H1 (cell line): Measurements from ENCODE around the gene FASN. TPM values are rescaled to one million over a fixed set of nuclear protein-coding genes. Genes with fewer than 3 reads are reported as not detected.

Experiments used
- CTCF ChIA-PET: fragments of 300-600 bp; sonication (Branson Sonifier 250); formaldehyde crosslinking; loops from one replicate; lab custom pipeline; 2021; ENCODE audit not compliant: partially characterized antibody; lab: Charles Lee
- POLR2A ChIA-PET: fragments of 300-600 bp; sonication (Branson Sonifier 250); formaldehyde crosslinking; loops from one replicate; lab custom pipeline; 2021; ENCODE audit warnings: inconsistent platforms; ENCODE audit not compliant: partially characterized antibody; lab: Charles Lee
- DNase-seq, 2 experiments: peaks; one replicate each; pipeline versions ENCODE4 v3.0.0 to v3.0.0-alpha.2; 2010 to 2022; ENCODE audit warnings: low spot score in 2 of 2, low read depth in 1 of 2, mixed read lengths in 1 of 2
- FAIRE-seq: peaks from 2 replicates; lab custom pipeline; 2011; peaks lifted over from hg19 to GRCh38; lab: Jason Lieb, UNC
- H2AFZ ChIP-seq: 2 replicates; pipeline ENCODE4 v1.8.1; 2012; ENCODE audit warnings: low read length, inconsistent platforms
- H2AK5ac ChIP-seq: 2 replicates; pipeline ENCODE4 v1.6.1; 2013; ENCODE audit warnings: low read depth, low read length
- H2BK120ac ChIP-seq: replicated peaks from 2 replicates; pipeline ENCODE3; 2013; ENCODE audit warnings: low read depth, low read length, inconsistent platforms
- H2BK12ac ChIP-seq: 2 replicates; pipeline ENCODE4 v1.6.1; 2013; ENCODE audit warnings: low read depth, low read length
- H2BK15ac ChIP-seq: 2 replicates; pipeline ENCODE4 v1.6.1; 2013; ENCODE audit warnings: low read length
- H2BK20ac ChIP-seq: 2 replicates; pipeline ENCODE4 v1.6.1; 2013; ENCODE audit warnings: low read length
- H2BK5ac ChIP-seq: 2 replicates; pipeline ENCODE4 v1.6.1; 2013; ENCODE audit warnings: low read depth, low read length
- H3K14ac ChIP-seq: 2 replicates; pipeline ENCODE4 v1.6.1; 2013; ENCODE audit warnings: inconsistent platforms; ENCODE audit not compliant: insufficient read length
- H3K18ac ChIP-seq: 2 replicates; pipeline ENCODE4 v1.6.1; 2013; ENCODE audit warnings: low read length; ENCODE audit errors: extremely low read depth
- H3K23ac ChIP-seq: 2 replicates; pipeline ENCODE4 v1.6.1; 2013; ENCODE audit warnings: inconsistent platforms; ENCODE audit not compliant: insufficient read length
- H3K23me2 ChIP-seq: 2 replicates; pipeline ENCODE4 v1.6.1; 2013; ENCODE audit warnings: low read depth, low read length
- H3K27ac ChIP-seq: 2 replicates; pipeline ENCODE4 v1.6.1; 2011; ENCODE audit warnings: low read depth, low read length, inconsistent platforms
- H3K27me3 ChIP-seq, 4 experiments: replicated peaks in 1 of 4; 1 replicate in 1 of 4; 2 replicates in 3 of 4; pipeline versions ENCODE4 v1.6.1 to v1.8.1; 2011 to 2013; ENCODE audit warnings: low read length in 3 of 4, mild to moderate bottlenecking in 3 of 4, inconsistent platforms in 2 of 4, mixed read lengths in 2 of 4, moderate library complexity in 1 of 4; ENCODE audit not compliant: control insufficient read depth in 3 of 4, insufficient read depth in 3 of 4; ENCODE audit errors: extremely low read depth in 1 of 4
- H3K36me3 ChIP-seq, 4 experiments: 2 replicates each; pipeline versions ENCODE4 v1.6.1 to v1.8.1; 2011 to 2013; ENCODE audit warnings: mild to moderate bottlenecking in 4 of 4, low read length in 3 of 4, moderate library complexity in 2 of 4, control low read depth in 1 of 4, inconsistent platforms in 1 of 4; ENCODE audit not compliant: insufficient read depth in 4 of 4, control insufficient read depth in 2 of 4
- H3K4ac ChIP-seq: replicated peaks from 2 replicates; pipeline ENCODE3; 2013; ENCODE audit warnings: low read length, low read depth, mixed read lengths, inconsistent platforms; ENCODE audit not compliant: insufficient read length
- H3K4me1 ChIP-seq, 4 experiments: replicated peaks in 1 of 4; 1 replicate in 1 of 4; 2 replicates in 3 of 4; pipeline versions ENCODE4 v1.6.1 to v1.8.1; 2011 to 2013; ENCODE audit warnings: low read length in 3 of 4, inconsistent platforms in 2 of 4, mixed read lengths in 1 of 4; ENCODE audit not compliant: insufficient read depth in 4 of 4, control insufficient read depth in 3 of 4
- H3K4me2 ChIP-seq, 2 experiments: 2 replicates each; pipeline versions ENCODE4 v1.6.1 to v1.8.1; 2011 to 2013; ENCODE audit warnings: low read depth in 2 of 2, low read length in 2 of 2, control low read depth in 1 of 2, inconsistent platforms in 1 of 2, mild to moderate bottlenecking in 1 of 2; ENCODE audit not compliant: insufficient read depth in 1 of 2
- H3K4me3 ChIP-seq, 4 experiments: fragments of 200-600, 300-600 bp in 1 of 4; sonication (generic), shearing (Covaris generic), sonication (Bioruptor Twin) in 1 of 4; 2 replicates each; pipeline versions ENCODE4 v1.5.1 to v1.8.1; 2011 to 2016; ENCODE audit warnings: low read length in 4 of 4, low read depth in 3 of 4, control low read depth in 2 of 4, inconsistent platforms in 2 of 4, mild to moderate bottlenecking in 2 of 4, mixed read lengths in 1 of 4, moderate library complexity in 1 of 4; ENCODE audit not compliant: insufficient read depth in 2 of 4; ENCODE audit errors: extremely low read depth in 1 of 4
- H3K56ac ChIP-seq: replicated peaks from 2 replicates; pipeline ENCODE3; 2013; ENCODE audit warnings: low read depth, mild to moderate bottlenecking, mixed read lengths, low read length, inconsistent platforms; ENCODE audit not compliant: insufficient read length
- H3K79me1 ChIP-seq: 2 replicates; pipeline ENCODE4 v1.6.1; 2013; ENCODE audit warnings: low read depth, low read length, control low read depth
- H3K79me2 ChIP-seq, 2 experiments: 2 replicates each; pipeline versions ENCODE4 v1.6.1 to v1.8.1; 2012 to 2013; ENCODE audit warnings: low read length in 2 of 2, mild to moderate bottlenecking in 2 of 2, inconsistent platforms in 1 of 2; ENCODE audit not compliant: insufficient read depth in 2 of 2, control insufficient read depth in 1 of 2
- H3K9ac ChIP-seq, 4 experiments: replicated peaks in 1 of 4; 1 replicate in 1 of 4; 2 replicates in 3 of 4; pipeline versions ENCODE4 v1.6.1 to v1.8.1; 2011 to 2013; ENCODE audit warnings: low read depth in 3 of 4, low read length in 3 of 4, control low read depth in 2 of 4, mild to moderate bottlenecking in 2 of 4, moderate library complexity in 2 of 4, inconsistent platforms in 1 of 4; ENCODE audit errors: extremely low read depth in 1 of 4
- H3K9me3 ChIP-seq, 2 experiments: 2 replicates each; pipeline versions ENCODE4 v1.6.1 to v1.8.1; 2012 to 2013; ENCODE audit warnings: mild to moderate bottlenecking in 2 of 2, moderate library complexity in 2 of 2, control low read depth in 1 of 2, inconsistent platforms in 1 of 2, low read depth in 1 of 2, low read length in 1 of 2, mixed read lengths in 1 of 2; ENCODE audit not compliant: insufficient read depth in 2 of 2
- H4K20me1 ChIP-seq, 2 experiments: replicated peaks in 1 of 2; 2 replicates each; pipeline versions ENCODE3 to v1.8.1; 2011 to 2013; ENCODE audit warnings: inconsistent platforms in 2 of 2, low read length in 2 of 2, mild to moderate bottlenecking in 1 of 2; ENCODE audit not compliant: insufficient read depth in 2 of 2, control insufficient read depth in 1 of 2
- H4K5ac ChIP-seq: 2 replicates; pipeline ENCODE4 v1.6.1; 2013; ENCODE audit warnings: low read length, low read depth, mixed read lengths, inconsistent platforms; ENCODE audit not compliant: insufficient read length
- H4K8ac ChIP-seq: 2 replicates; pipeline ENCODE4 v1.8.0; 2013; ENCODE audit warnings: mild to moderate bottlenecking, moderate library complexity, low read length, inconsistent platforms; ENCODE audit not compliant: insufficient read depth; ENCODE audit errors: extremely low read depth
- H4K91ac ChIP-seq: replicated peaks from 2 replicates; pipeline ENCODE3; 2013; ENCODE audit warnings: low read length, mixed read lengths, inconsistent platforms; ENCODE audit not compliant: insufficient read length
- BRCA1 ChIP-seq: IDR thresholded peaks from 2 replicates; pipeline ENCODE4 v1.6.1; 2012; ENCODE audit warnings: low read depth, low read length, improper control_type of control experiment
- EZH2 ChIP-seq: fragments of 200-600 bp; sonication (generic); IDR thresholded peaks from 2 replicates; pipeline ENCODE4 v1.7.1; 2012; ENCODE audit warnings: low read depth, mild to moderate bottlenecking, moderate library complexity, low read length, inconsistent platforms; ENCODE audit not compliant: severe bottlenecking
- FOSL1 ChIP-seq: IDR thresholded peaks from 2 replicates; pipeline ENCODE4 v1.6.1; 2011; ENCODE audit warnings: mild to moderate bottlenecking, low read depth, low read length, moderate library complexity; ENCODE audit not compliant: insufficient read depth
- GABPA ChIP-seq: IDR thresholded peaks from 2 replicates; pipeline ENCODE4 v1.6.1; 2011; ENCODE audit warnings: mild to moderate bottlenecking, low read length, moderate library complexity, borderline replicate concordance; ENCODE audit not compliant: insufficient read depth
- KDM4A ChIP-seq: IDR thresholded peaks from one replicate; pipeline ENCODE4 v1.7.1; 2012; ENCODE audit warnings: low read depth, mild to moderate bottlenecking, moderate library complexity, low read length, inconsistent platforms; ENCODE audit not compliant: severe bottlenecking
- PHF8 ChIP-seq: fragments of 200-600 bp; sonication (generic); conservative IDR thresholded peaks from 2 replicates; pipeline ENCODE4 v1.7.1; 2012; ENCODE audit warnings: low read depth, mild to moderate bottlenecking, inconsistent platforms, low read length, moderate library complexity
- POU5F1 ChIP-seq: IDR thresholded peaks from 2 replicates; pipeline ENCODE4 v1.6.1; 2011; ENCODE audit warnings: low read depth, mild to moderate bottlenecking, low read length, moderate library complexity
- RXRA ChIP-seq: IDR thresholded peaks from 2 replicates; pipeline ENCODE4 v1.6.1; 2011; ENCODE audit warnings: low read depth, mild to moderate bottlenecking, low read length, moderate library complexity; ENCODE audit not compliant: insufficient read depth
- SIN3A ChIP-seq, 2 experiments: IDR thresholded peaks in 1 of 2; conservative IDR thresholded peaks in 1 of 2; 2 replicates each; pipeline ENCODE4 v1.6.1; 2011 to 2012; ENCODE audit warnings: low read length in 2 of 2, improper control_type of control experiment in 1 of 2, low read depth in 1 of 2, mild to moderate bottlenecking in 1 of 2
- SIRT6 ChIP-seq: IDR thresholded peaks from one replicate; pipeline ENCODE4 v1.7.1; 2012; ENCODE audit warnings: low read length, inconsistent platforms
- SP4 ChIP-seq: IDR thresholded peaks from 2 replicates; pipeline ENCODE4 v1.6.1; 2012; ENCODE audit warnings: low read length, inconsistent platforms
- TEAD4 ChIP-seq: IDR thresholded peaks from 2 replicates; pipeline ENCODE4 v1.6.1; 2012; ENCODE audit warnings: low read depth, low read length, inconsistent platforms, mixed read lengths
- YY1 ChIP-seq: IDR thresholded peaks from 2 replicates; pipeline ENCODE4 v1.6.1; 2011; ENCODE audit warnings: low read depth, mild to moderate bottlenecking, low read length
- WGBS, 2 experiments: shearing (Covaris generic) in 1 of 2; methylation state at CpG; one replicate each; pipeline versions ENCODE4 v1.1.6 to v1.1.7; 2013 to 2015; ENCODE audit warnings: low lambda C conversion rate in 2 of 2, mixed read lengths in 2 of 2, inconsistent platforms in 1 of 2, low coverage in 1 of 2, missing lambda C conversion rate in 1 of 2; ENCODE audit not compliant: insufficient replicate concordance in 2 of 2, insufficient coverage in 1 of 2, insufficient read length in 1 of 2; ENCODE audit errors: extremely low coverage in 1 of 2, missing lambda C conversion rate in 1 of 2; 5-methylcytosine and 5-hydroxymethylcytosine counted together
- polyA plus RNA-seq, 7 experiments: library from polyadenylated mRNA; depleted of rRNA in 3 of 7; stranded (reverse) in 5 of 7; unstranded in 2 of 7; fragments of >200 nt in 5 of 7; fragments of 200-250 nt in 2 of 7; gene quantifications; 1 replicate in 5 of 7; 2 replicates in 1 of 7; 4 replicates in 1 of 7; pipeline versions ENCODE4 v1.2.1 to v1.2.3, GENCODE V29; 2011 to 2013; ENCODE audit warnings: missing spikeins in 2 of 7, mixed read lengths in 2 of 7
- total RNA-seq: library from RNA; stranded (reverse); fragmentation: NEBNext Ultra II Directional; extraction: Animal tissue kit (Norgen Biotek cat#: 25700); gene quantifications from 2 replicates; pipeline ENCODE4 v1.2.1, GENCODE V29; 2021
- TF ChIP-seq, protein P1 (sequence below): IDR thresholded peaks from 2 replicates; pipeline ENCODE4 v1.6.1; 2012; ENCODE audit warnings: inconsistent platforms

FASN gene
- total and polyA plus RNA-seq, 2 of the 8 experiments (the other 6 are each of a cell fraction or from before 2014, with no cell fraction given): 143 to 561 TPM

DNA sequence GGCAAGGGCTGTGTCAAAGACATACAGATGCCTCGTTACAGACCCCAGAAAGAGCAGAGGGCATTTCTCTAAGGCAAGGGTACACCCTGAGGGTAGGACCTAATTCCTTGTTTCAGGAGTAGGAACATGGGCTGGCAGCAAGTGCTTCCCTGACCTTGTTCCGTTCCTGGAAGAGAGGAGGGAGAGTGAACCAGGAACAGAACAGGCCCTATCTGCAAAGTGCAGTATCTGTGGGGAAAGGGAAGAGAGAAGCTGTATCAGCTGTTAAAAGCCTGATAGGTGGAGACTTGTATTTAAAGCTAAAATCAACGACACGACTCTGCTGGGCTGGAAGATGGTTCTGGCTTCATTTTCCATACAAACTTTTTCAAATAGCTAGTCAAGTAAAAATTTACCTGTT, 26.1 kb upstream of the FASN start:
- CTCF ChIA-PET: interaction anchor here (1.2 to 2.1 kb wide), 5 partner anchors 16 to 94 kb away, joined by 3 to 6 read pairs (median 4); no protein-coding TSS in a partner anchor
- WGBS, 2 experiments: 91% methylated on average over 4 of the region's 4 CpGs; no CpG with 5 or more reads in 1 of the 2 experiments
- TF ChIP-seq SIRT6 (no peak), YY1 (no peak), GABPA (no peak), SIN3A (conservative IDR thresholded peaks at IDR 0.05 in 1 of 2, IDR thresholded peaks at IDR 0.05 in 1 of 2; ENCODE audit: low read depth in 1 of 2, low read length in 2 of 2) (no peak), BRCA1 (no peak), EZH2 (no peak), KDM4A (no peak), SP4 (no peak), RXRA (no peak), PHF8 (no peak), TEAD4 (no peak), POU5F1 (no peak), FOSL1 (no peak)
- TF ChIP-seq, protein P1, sequence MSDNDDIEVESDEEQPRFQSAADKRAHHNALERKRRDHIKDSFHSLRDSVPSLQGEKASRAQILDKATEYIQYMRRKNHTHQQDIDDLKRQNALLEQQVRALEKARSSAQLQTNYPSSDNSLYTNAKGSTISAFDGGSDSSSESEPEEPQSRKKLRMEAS: no peak

More for the DNA sequence above, 26.1 kb upstream of the FASN start:
- no peak for FAIRE-seq
- Histone ChIP-seq H3K79me2 (no peaks in the 10 kb centered on the region), H2AFZ (no peak overlapping the region), H3K56ac (no peak overlapping the region), H3K18ac (no peak overlapping the region), H4K5ac (no peak overlapping the region), H3K4me2 (no peak overlapping the region), H3K79me1 (no peaks in the 10 kb centered on the region; the same call in 1 of the 2 replicates), H3K36me3 (no peaks in the 10 kb centered on the region), H4K8ac (no peak overlapping the region), H2BK15ac (no peak overlapping the region), H3K23me2 (no peaks in the 10 kb centered on the region), H3K4me3 (no peak overlapping the region), H2BK12ac (no peak overlapping the region), H3K4ac (no peak overlapping the region), H3K23ac (no peak overlapping the region), H4K91ac (no peak overlapping the region), H2BK120ac (no peak overlapping the region), H3K14ac (no peak overlapping the region), H3K9ac (no peak overlapping the region), H4K20me1 (peaks cover 0 to 1% of the 10 kb centered on the region in 2 experiments), H3K9me3 (no peaks in the 10 kb centered on the region), H2BK5ac (no peak overlapping the region), H3K27me3 (no peaks in the 10 kb centered on the region), H2AK5ac (no peak overlapping the region), H2BK20ac (no peak overlapping the region), H3K4me1 (no peaks in the 10 kb centered on the region; a peak in 1 of 7 replicates), H3K27ac (no peak overlapping the region)
- DNase-seq: no peak
- POLR2A ChIA-PET: no interaction called here
